DMS79 (cell line): ENCODE results near the gene ZNF532.
"Not testable (repeated sequence)": the region's sequence is repeated elsewhere in the genome, so short reads cannot be mapped to it uniquely, and the experiment has no call there.

Experiments
- DNase-seq: peaks from one replicate; lab custom pipeline; 2025; lab: John Stamatoyannopoulos, UW

Gene ZNF532

GRCh38 chr18:58898010-58898799 is 33.5 kb downstream of the ZNF532 start:
- no peak for DNase-seq

- DNase-seq, result no peak
Observed at GRCh38 chr18:58900015-58900649, 35.5 kb downstream of the ZNF532 start.

- no peak for DNase-seq
Observed at GRCh38 chr18:58901143-58901542, 36.5 kb downstream of the ZNF532 start.

- no peak for DNase-seq
Observed at GRCh38 chr18:58901783-58902182, 37.1 kb downstream of the ZNF532 start.

GRCh38 chr18:58902961-58903360 is 38.3 kb downstream of the ZNF532 start:
- no peak for DNase-seq

- no peak for DNase-seq
Observed at GRCh38 chr18:58903533-58903932, 38.9 kb downstream of the ZNF532 start.

GRCh38 chr18:58905777-58906428 is 41.2 kb downstream of the ZNF532 start:
- no peak for DNase-seq

- DNase-seq, result no peak
Observed at GRCh38 chr18:58908006-58908405, 43.3 kb downstream of the ZNF532 start.

GRCh38 chr18:58909521-58909920 is 44.8 kb downstream of the ZNF532 start:
- no peak for DNase-seq

GRCh38 chr18:58911241-58911640 is 46.6 kb downstream of the ZNF532 start:
- DNase-seq, result no peak

GRCh38 chr18:58911766-58912165 is 47.1 kb downstream of the ZNF532 start:
- no peak for DNase-seq

GRCh38 chr18:58915006-58915799 is 50.5 kb downstream of the ZNF532 start:
- no peak for DNase-seq

GRCh38 chr18:58915995-58916394 is 51.3 kb downstream of the ZNF532 start:
- no peak for DNase-seq

- DNase-seq, result not testable (repeated sequence)
Observed at GRCh38 chr18:58919934-58920333, 55.3 kb downstream of the ZNF532 start.

GRCh38 chr18:58922995-58923394 is 58.3 kb downstream of the ZNF532 start:
- no peak for DNase-seq

- DNase-seq, result no peak
Observed at GRCh38 chr18:58924473-58924872, 59.8 kb downstream of the ZNF532 start.

GRCh38 chr18:58927659-58928058 is 63.0 kb downstream of the ZNF532 start:
- no peak for DNase-seq

- DNase-seq, result no peak
Observed at GRCh38 chr18:58928386-58928785, 63.7 kb downstream of the ZNF532 start.

- no peak for DNase-seq
Observed at GRCh38 chr18:58929206-58929605, 64.5 kb downstream of the ZNF532 start.

- no peak for DNase-seq
Observed at GRCh38 chr18:58934356-58934755, 69.7 kb downstream of the ZNF532 start.

GRCh38 chr18:58934933-58935577 is 70.4 kb downstream of the ZNF532 start:
- no peak for DNase-seq
